Liver (tissue), 9 donors: ENCODE measurements around the gene TPBG. TPM values are rescaled to one million over a fixed set of nuclear protein-coding genes. Genes with fewer than 3 reads are reported as not detected.

Source experiments
- DNase-seq: peaks from one replicate; pipeline ENCODE4 v3.0.0-alpha.2; 2017; ENCODE audit warnings: low spot score
- H3K27ac ChIP-seq, 2 donors: one replicate each; pipeline ENCODE4 v1.7.0; 2013; ENCODE audit warnings: inconsistent platforms in 2 of 2, low read length in 2 of 2, control low read depth in 1 of 2, low read depth in 1 of 2, mild to moderate bottlenecking in 1 of 2
- H3K27me3 ChIP-seq, 4 donors: one replicate each; pipeline versions ENCODE4 v1.6.1 to v1.7.0; 2013; ENCODE audit warnings: low read length in 3 of 4, inconsistent platforms in 1 of 4, mild to moderate bottlenecking in 1 of 4, moderate library complexity in 1 of 4; ENCODE audit not compliant: control insufficient read depth in 4 of 4, insufficient read depth in 4 of 4
- H3K36me3 ChIP-seq, 4 donors: one replicate each; pipeline versions ENCODE4 v1.6.1 to v1.7.0; 2013; ENCODE audit warnings: low read length in 3 of 4, mild to moderate bottlenecking in 3 of 4, low read depth in 1 of 4, moderate library complexity in 1 of 4; ENCODE audit not compliant: control insufficient read depth in 4 of 4, insufficient read depth in 3 of 4
- H3K4me1 ChIP-seq, 4 donors: one replicate each; pipeline versions ENCODE4 v1.6.1 to v1.7.0; 2013; ENCODE audit warnings: low read length in 3 of 4, mild to moderate bottlenecking in 3 of 4, moderate library complexity in 1 of 4; ENCODE audit not compliant: control insufficient read depth in 4 of 4, insufficient read depth in 4 of 4
- H3K4me3 ChIP-seq, 3 donors: one replicate each; pipeline versions ENCODE4 v1.6.1 to v1.7.0; 2013; ENCODE audit warnings: low read length in 3 of 3, control low read depth in 1 of 3, low read depth in 1 of 3, mild to moderate bottlenecking in 1 of 3
- H3K9ac ChIP-seq, 2 donors: one replicate each; pipeline ENCODE4 v1.7.0; 2013; ENCODE audit warnings: low read length in 2 of 2, mild to moderate bottlenecking in 2 of 2, moderate library complexity in 2 of 2, control low read depth in 1 of 2, low read depth in 1 of 2
- H3K9me3 ChIP-seq, 4 donors: one replicate each; pipeline versions ENCODE4 v1.6.1 to v1.7.0; 2013; ENCODE audit warnings: low read length in 3 of 4; ENCODE audit not compliant: control insufficient read depth in 4 of 4
- EGR1 ChIP-seq, 2 donors: IDR thresholded peaks; 2 replicates each; pipeline ENCODE4 v1.6.1; 2016 to 2018; ENCODE audit warnings: antibody characterized with exemption in 2 of 2, low read depth in 2 of 2
- FOXA1 ChIP-seq: IDR thresholded peaks from 2 replicates; pipeline ENCODE4 v1.6.1; 2016; ENCODE audit warnings: antibody characterized with exemption
- HNF4A ChIP-seq, 2 donors: conservative IDR thresholded peaks; 2 replicates each; pipeline ENCODE4 v1.6.1; 2016; ENCODE audit warnings: antibody characterized with exemption in 2 of 2, mild to moderate bottlenecking in 2 of 2
- HNF4G ChIP-seq: IDR thresholded peaks from 2 replicates; pipeline ENCODE4 v1.6.1; 2016; ENCODE audit warnings: antibody characterized with exemption
- JUND ChIP-seq, 2 donors: IDR thresholded peaks; 2 replicates each; pipeline ENCODE4 v1.6.1; 2016; ENCODE audit warnings: antibody characterized with exemption in 2 of 2
- MAX ChIP-seq: IDR thresholded peaks from 2 replicates; pipeline ENCODE4 v1.6.1; 2016; ENCODE audit warnings: antibody characterized with exemption
- NR2F2 ChIP-seq: IDR thresholded peaks from 2 replicates; pipeline ENCODE4 v1.6.1; 2016; ENCODE audit warnings: antibody characterized with exemption
- RAD21 ChIP-seq, 2 donors: IDR thresholded peaks; 2 replicates each; pipeline ENCODE4 v1.6.1; 2016; ENCODE audit warnings: antibody characterized with exemption in 2 of 2, mild to moderate bottlenecking in 2 of 2
- SP1 ChIP-seq: IDR thresholded peaks from 2 replicates; pipeline ENCODE4 v1.6.1; 2018; ENCODE audit warnings: antibody characterized with exemption, mild to moderate bottlenecking
- TAF1 ChIP-seq: conservative IDR thresholded peaks from 2 replicates; pipeline ENCODE4 v1.6.1; 2016; ENCODE audit warnings: antibody characterized with exemption, mild to moderate bottlenecking
- YY1 ChIP-seq: IDR thresholded peaks from 2 replicates; pipeline ENCODE4 v1.6.1; 2016; ENCODE audit warnings: antibody characterized with exemption, mild to moderate bottlenecking
- ZBTB33 ChIP-seq: IDR thresholded peaks from 2 replicates; pipeline ENCODE4 v1.6.1; 2016; ENCODE audit warnings: antibody characterized with exemption
- WGBS: extraction: QIAGEN DNeasy Blood & Tissue Kit; methylation state at CpG from one replicate; pipeline ENCODE4 v1.1.7; 2013; 5-methylcytosine and 5-hydroxymethylcytosine counted together
- polyA plus RNA-seq, 2 donors: library from polyadenylated mRNA; stranded (reverse) in 1 of 2; unstranded in 1 of 2; fragments of 200-250 nt in 1 of 2; fragments of >200 nt in 1 of 2; fragmentation: Nextera tagmentation in 1 of 2; extraction: Ambion mirVana in 1 of 2; gene quantifications; one replicate each; pipeline versions ENCODE4 v1.2.1 to v1.2.3, GENCODE V29; 2013 to 2015
- total RNA-seq, 2 donors: library from RNA; depleted of rRNA; stranded (reverse); fragments of >200 nt; gene quantifications; one replicate each; pipeline ENCODE4 v1.2.3, GENCODE V29; 2014
- TF ChIP-seq, protein P1 (sequence below): IDR thresholded peaks from 2 replicates; pipeline ENCODE4 v1.6.1; 2016; ENCODE audit warnings: antibody characterized with exemption
- TF ChIP-seq, protein P2 (sequence below): fragments of 150-350 bp; IDR thresholded peaks from 2 replicates; pipeline ENCODE4 v1.5.1; 2017; ENCODE audit warnings: improper control_type of control experiment, low read depth, low read length; ENCODE audit not compliant: missing input control
- donor health status: healthy.
- donor health status: healthy.
- donor health status: healthy.
- donor health status: healthy.
- donor health status: healthy.

Gene TPBG
- total and polyA plus RNA-seq, 4 donors = 0.37 to 1.3 (median 0.62) TPM

GRCh38 chr6:82396964-82397751 is 33.5 kb downstream of the TPBG start:
- Histone ChIP-seq H3K9me3 (no peaks in the 10 kb centered on the region), H3K27me3 (no peaks in the 10 kb centered on the region), H3K36me3 (no peaks in the 10 kb centered on the region), H3K9ac (no peak overlapping the region), H3K27ac (no peak overlapping the region), H3K4me1 (no peaks in the 10 kb centered on the region), H3K4me3 (no peak overlapping the region)
- no peak for DNase-seq
- TF ChIP-seq ZBTB33 = no peak
- TF ChIP-seq NR2F2 = no peak
- no peak for TF ChIP-seq FOXA1
- TF ChIP-seq, protein P1, sequence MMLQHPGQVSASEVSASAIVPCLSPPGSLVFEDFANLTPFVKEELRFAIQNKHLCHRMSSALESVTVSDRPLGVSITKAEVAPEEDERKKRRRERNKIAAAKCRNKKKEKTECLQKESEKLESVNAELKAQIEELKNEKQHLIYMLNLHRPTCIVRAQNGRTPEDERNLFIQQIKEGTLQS = no peak
- WGBS = 87% methylated on average over 1 of the region's 1 CpG

- H3K4me1 ChIP-seq = no peaks in the 10 kb centered on the region
- no peaks in the 10 kb centered on the region for H3K9me3 ChIP-seq
- H3K27ac ChIP-seq = no peak overlapping the region
- WGBS = 88% methylated on average over 1 of the region's 1 CpG
- H3K36me3 ChIP-seq = no peaks in the 10 kb centered on the region
- DNase-seq = no peak
- H3K4me3 ChIP-seq = no peak overlapping the region
- no peak overlapping the region for H3K9ac ChIP-seq
- TF ChIP-seq HNF4A (conservative IDR thresholded peaks at IDR 0.05) (no peak), FOXA1 (no peak), YY1 (no peak), ZBTB33 (no peak), HNF4G (no peak), TAF1 (no peak), MAX (no peak), RAD21 (IDR thresholded peaks at IDR 0.05) (no peak), SP1 (no peak), EGR1 (IDR thresholded peaks at IDR 0.05; ENCODE audit: low read depth in 2 of 2) (no peak), JUND (IDR thresholded peaks at IDR 0.05) (no peak)
- TF ChIP-seq, protein P1 = no peak
- TF ChIP-seq, protein P2, sequence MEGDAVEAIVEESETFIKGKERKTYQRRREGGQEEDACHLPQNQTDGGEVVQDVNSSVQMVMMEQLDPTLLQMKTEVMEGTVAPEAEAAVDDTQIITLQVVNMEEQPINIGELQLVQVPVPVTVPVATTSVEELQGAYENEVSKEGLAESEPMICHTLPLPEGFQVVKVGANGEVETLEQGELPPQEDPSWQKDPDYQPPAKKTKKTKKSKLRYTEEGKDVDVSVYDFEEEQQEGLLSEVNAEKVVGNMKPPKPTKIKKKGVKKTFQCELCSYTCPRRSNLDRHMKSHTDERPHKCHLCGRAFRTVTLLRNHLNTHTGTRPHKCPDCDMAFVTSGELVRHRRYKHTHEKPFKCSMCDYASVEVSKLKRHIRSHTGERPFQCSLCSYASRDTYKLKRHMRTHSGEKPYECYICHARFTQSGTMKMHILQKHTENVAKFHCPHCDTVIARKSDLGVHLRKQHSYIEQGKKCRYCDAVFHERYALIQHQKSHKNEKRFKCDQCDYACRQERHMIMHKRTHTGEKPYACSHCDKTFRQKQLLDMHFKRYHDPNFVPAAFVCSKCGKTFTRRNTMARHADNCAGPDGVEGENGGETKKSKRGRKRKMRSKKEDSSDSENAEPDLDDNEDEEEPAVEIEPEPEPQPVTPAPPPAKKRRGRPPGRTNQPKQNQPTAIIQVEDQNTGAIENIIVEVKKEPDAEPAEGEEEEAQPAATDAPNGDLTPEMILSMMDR = no peak
- no peaks in the 10 kb centered on the region for H3K27me3 ChIP-seq
These were observed 34.5 kb downstream of the TPBG start for GRCh38 chr6:82397962-82398692.
